ENCODE data around the gene JADE2.
A peak's percentile ranks its signal among the peaks of the same experiment; 100 is the strongest.

GRCh38 chr5:134526483-134527155 lies 1.1 kb downstream of the JADE2 start:
- peak; percentile 42 for TF ChIP-seq CTCF (IDR thresholded peaks at IDR 0.05; ENCODE audit: low read depth, low read length, poor library complexity, severe bottlenecking)
- TF ChIP-seq EZH2phosphoT487 (IDR thresholded peaks at IDR 0.05; ENCODE audit: borderline replicate concordance, low read length) = no peak

All from DOHH2 (cell line).